NCI-H446 (cell line): ENCODE results near the gene SIDT1.

ENCODE experiments used
- DNase-seq, 2 experiments: peaks; one replicate each; lab custom pipeline; 2025; lab: John Stamatoyannopoulos, UW

The SIDT1 gene

GRCh38 chr3:113597596-113598354, 65.4 kb downstream of the SIDT1 start:
- no peak for DNase-seq

GRCh38 chr3:113600418-113601182, 68.2 kb downstream of the SIDT1 start:
- DNase-seq, result peak; percentile 40 to 85

GRCh38 chr3:113601240-113601639, 68.9 kb downstream of the SIDT1 start:
- peak in 1 of 2 experiments; percentile 21 for DNase-seq

GRCh38 chr3:113602256-113602655, 69.9 kb downstream of the SIDT1 start:
- DNase-seq, result no peak

- DNase-seq, result no peak
These were observed 70.5 kb downstream of the SIDT1 start for GRCh38 chr3:113602836-113603235.

- DNase-seq, result no peak
These were observed 74.3 kb downstream of the SIDT1 start for GRCh38 chr3:113606539-113607218.

GRCh38 chr3:113607219-113607596, 74.9 kb downstream of the SIDT1 start:
- DNase-seq, result no peak

GRCh38 chr3:113614402-113614801, 82.0 kb downstream of the SIDT1 start:
- no peak for DNase-seq

- DNase-seq, result peak; percentile 13 to 74
These were observed 83.6 kb downstream of the SIDT1 start for GRCh38 chr3:113615976-113616375.

GRCh38 chr3:113617726-113618125, 85.4 kb downstream of the SIDT1 start:
- DNase-seq, result no peak

GRCh38 chr3:113620091-113620490, 87.7 kb downstream of the SIDT1 start:
- no peak for DNase-seq

- no peak for DNase-seq
These were observed 91.0 kb downstream of the SIDT1 start for GRCh38 chr3:113623324-113623723.

GRCh38 chr3:113623811-113624210, 91.5 kb downstream of the SIDT1 start:
- no peak for DNase-seq

- DNase-seq, result no peak
These were observed 93.5 kb downstream of the SIDT1 start for GRCh38 chr3:113625834-113626233.

GRCh38 chr3:113626503-113627371, 94.4 kb downstream of the SIDT1 start:
- DNase-seq, result peak; percentile 40 to 87

- DNase-seq, result no peak
These were observed 96.0 kb downstream of the SIDT1 start for GRCh38 chr3:113628316-113628715.

- no peak for DNase-seq
These were observed 96.4 kb downstream of the SIDT1 start for GRCh38 chr3:113628788-113629187.

- no peak for DNase-seq
These were observed 97.4 kb downstream of the SIDT1 start for GRCh38 chr3:113629584-113630421.

- DNase-seq, result no peak
These were observed 98.7 kb downstream of the SIDT1 start for GRCh38 chr3:113630956-113631542.

GRCh38 chr3:113631573-113631972, 99.2 kb downstream of the SIDT1 start:
- DNase-seq, result no peak
